Neural cell (in vitro differentiated cells): Measurements from ENCODE around the gene RETREG1.
"Not testable (repeated sequence)": the region's sequence is repeated elsewhere in the genome, so short reads cannot be mapped to it uniquely, and the experiment has no call there.

ENCODE experiments used
- EP300 ChIP-seq: fragments of 450-650 bp; conservative IDR thresholded peaks from 2 replicates; pipeline ENCODE4 v1.6.1; 2014; ENCODE audit warnings: antibody characterized with exemption, mild to moderate bottlenecking, moderate library complexity; ENCODE audit not compliant: poor library complexity, severe bottlenecking
- EZH2 ChIP-seq: fragments of 200-600, 300-800 bp; shearing (Covaris generic), sonication (generic); IDR thresholded peaks from 2 replicates; pipeline ENCODE4 v1.6.1; 2014; ENCODE audit warnings: antibody characterized with exemption, low read length, borderline replicate concordance, mild to moderate bottlenecking; ENCODE audit not compliant: insufficient read depth, poor library complexity, severe bottlenecking
- TF ChIP-seq, protein P1 (sequence below): fragments of 450-650 bp; IDR thresholded peaks from 2 replicates; pipeline ENCODE4 v1.5.1; 2014; ENCODE audit warnings: antibody characterized with exemption, mild to moderate bottlenecking, moderate library complexity; ENCODE audit not compliant: poor library complexity, severe bottlenecking

DNA sequence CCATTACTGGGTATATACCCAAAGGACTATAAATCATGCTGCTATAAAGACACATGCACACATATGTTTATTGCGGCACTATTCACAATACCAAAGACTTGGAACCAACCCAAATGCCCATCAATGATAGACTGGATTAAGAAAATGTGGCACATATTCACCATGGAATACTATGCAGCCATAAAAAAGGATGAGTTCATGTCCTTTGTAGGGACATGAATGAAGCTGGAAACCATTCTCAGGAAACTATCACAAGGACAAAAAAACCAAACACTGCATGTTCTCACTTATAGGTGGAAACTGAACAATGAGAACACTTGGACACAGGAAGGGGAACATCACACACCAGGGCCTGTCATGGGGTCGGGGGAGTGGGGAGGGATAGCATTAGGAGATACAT is 5.9 kb downstream of the RETREG1 start:
- TF ChIP-seq EP300, EZH2: not testable (repeated sequence)
- TF ChIP-seq, protein P1, sequence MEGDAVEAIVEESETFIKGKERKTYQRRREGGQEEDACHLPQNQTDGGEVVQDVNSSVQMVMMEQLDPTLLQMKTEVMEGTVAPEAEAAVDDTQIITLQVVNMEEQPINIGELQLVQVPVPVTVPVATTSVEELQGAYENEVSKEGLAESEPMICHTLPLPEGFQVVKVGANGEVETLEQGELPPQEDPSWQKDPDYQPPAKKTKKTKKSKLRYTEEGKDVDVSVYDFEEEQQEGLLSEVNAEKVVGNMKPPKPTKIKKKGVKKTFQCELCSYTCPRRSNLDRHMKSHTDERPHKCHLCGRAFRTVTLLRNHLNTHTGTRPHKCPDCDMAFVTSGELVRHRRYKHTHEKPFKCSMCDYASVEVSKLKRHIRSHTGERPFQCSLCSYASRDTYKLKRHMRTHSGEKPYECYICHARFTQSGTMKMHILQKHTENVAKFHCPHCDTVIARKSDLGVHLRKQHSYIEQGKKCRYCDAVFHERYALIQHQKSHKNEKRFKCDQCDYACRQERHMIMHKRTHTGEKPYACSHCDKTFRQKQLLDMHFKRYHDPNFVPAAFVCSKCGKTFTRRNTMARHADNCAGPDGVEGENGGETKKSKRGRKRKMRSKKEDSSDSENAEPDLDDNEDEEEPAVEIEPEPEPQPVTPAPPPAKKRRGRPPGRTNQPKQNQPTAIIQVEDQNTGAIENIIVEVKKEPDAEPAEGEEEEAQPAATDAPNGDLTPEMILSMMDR: not testable (repeated sequence)
